ENCODE measurements around the gene WNT5A.

DNA sequence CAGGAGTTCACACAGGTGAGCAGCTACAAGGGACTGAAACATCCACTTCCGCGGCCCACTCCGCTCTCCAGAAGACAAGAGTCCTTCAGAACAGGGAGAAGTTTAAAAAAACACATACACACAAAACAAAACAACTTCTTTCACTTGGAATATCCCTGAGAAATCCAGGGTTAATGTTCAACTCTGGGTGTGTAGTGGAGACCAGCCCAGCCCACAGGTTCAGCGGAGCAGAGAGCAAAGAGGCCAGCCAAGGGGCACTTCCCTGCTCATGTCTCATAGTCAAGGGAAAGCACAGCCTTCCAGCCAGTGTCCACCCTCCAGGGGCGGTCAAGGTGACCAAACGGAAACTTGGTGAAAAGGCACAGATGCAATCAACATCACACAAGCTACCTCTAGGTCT is 41.6 kb downstream of the WNT5A start:
- TF ChIP-seq, protein P1, sequence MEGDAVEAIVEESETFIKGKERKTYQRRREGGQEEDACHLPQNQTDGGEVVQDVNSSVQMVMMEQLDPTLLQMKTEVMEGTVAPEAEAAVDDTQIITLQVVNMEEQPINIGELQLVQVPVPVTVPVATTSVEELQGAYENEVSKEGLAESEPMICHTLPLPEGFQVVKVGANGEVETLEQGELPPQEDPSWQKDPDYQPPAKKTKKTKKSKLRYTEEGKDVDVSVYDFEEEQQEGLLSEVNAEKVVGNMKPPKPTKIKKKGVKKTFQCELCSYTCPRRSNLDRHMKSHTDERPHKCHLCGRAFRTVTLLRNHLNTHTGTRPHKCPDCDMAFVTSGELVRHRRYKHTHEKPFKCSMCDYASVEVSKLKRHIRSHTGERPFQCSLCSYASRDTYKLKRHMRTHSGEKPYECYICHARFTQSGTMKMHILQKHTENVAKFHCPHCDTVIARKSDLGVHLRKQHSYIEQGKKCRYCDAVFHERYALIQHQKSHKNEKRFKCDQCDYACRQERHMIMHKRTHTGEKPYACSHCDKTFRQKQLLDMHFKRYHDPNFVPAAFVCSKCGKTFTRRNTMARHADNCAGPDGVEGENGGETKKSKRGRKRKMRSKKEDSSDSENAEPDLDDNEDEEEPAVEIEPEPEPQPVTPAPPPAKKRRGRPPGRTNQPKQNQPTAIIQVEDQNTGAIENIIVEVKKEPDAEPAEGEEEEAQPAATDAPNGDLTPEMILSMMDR (IDR thresholded peaks at IDR 0.05 in 8 of 11, conservative IDR thresholded peaks at IDR 0.05 in 3 of 11), result no peak
- no peak for TF ChIP-seq POLR2A (IDR thresholded peaks at IDR 0.05)

Measured in spleen (tissue), 7 donors.